Choroid plexus epithelial cell (primary cell): ENCODE data around the gene MRRF.

ENCODE experiments used
- DNase-seq: peaks from one replicate; pipeline ENCODE4 v3.0.0-alpha.2; 2010; ENCODE audit warnings: low read depth
- H3K4me3 ChIP-seq: 2 replicates; pipeline ENCODE4 v1.5.1; 2011; ENCODE audit warnings: low read depth, mild to moderate bottlenecking, control low read depth, low read length, moderate library complexity
- TF ChIP-seq, protein P1 (sequence below): conservative IDR thresholded peaks from 2 replicates; pipeline ENCODE4 v1.5.1; 2011; ENCODE audit warnings: low read depth, mild to moderate bottlenecking, control low read depth, inconsistent platforms, low read length, moderate library complexity

The MRRF gene

DNA sequence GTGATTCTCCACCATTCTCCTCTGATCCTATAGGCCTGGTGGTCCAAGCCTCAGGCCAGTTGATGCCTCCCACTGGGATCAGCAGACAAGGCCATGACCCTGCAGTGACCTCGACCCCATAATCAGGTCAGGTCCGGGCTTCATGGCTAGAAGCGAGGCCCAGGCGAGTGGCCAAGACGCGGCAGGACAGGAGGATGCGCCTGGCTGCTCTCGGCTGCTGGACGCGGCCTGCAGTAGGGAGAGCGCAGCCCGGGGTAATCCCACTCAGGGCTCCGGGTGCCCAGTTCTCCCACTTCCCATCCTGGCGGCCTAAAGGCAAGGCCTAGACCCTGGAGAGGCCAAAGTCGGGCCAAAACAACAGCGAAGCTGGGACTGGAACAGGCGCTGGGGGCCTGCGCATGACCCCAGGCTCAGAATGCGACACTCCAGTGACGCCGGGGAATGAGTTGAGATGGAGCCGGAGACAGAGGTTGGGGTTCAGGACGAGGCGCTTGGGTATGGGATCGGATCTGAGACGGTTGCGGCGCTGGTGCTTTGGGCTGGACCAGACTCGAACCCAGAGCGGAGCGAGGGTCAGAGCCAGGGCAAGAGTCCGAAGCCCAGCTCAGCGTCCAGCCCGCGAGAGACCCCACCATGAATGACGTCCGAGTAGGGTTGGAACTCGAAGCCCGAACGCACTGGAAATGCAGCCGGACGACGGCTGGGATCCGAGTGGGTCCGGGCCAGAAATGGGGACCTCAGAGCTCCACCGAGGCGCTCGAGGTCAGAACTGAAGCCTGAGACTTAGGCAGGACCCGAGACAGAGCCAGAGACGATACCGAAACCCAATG is 39.2 kb upstream of the MRRF start:
- no peak for DNase-seq
- H3K4me3 ChIP-seq, result no peak overlapping the region

DNA sequence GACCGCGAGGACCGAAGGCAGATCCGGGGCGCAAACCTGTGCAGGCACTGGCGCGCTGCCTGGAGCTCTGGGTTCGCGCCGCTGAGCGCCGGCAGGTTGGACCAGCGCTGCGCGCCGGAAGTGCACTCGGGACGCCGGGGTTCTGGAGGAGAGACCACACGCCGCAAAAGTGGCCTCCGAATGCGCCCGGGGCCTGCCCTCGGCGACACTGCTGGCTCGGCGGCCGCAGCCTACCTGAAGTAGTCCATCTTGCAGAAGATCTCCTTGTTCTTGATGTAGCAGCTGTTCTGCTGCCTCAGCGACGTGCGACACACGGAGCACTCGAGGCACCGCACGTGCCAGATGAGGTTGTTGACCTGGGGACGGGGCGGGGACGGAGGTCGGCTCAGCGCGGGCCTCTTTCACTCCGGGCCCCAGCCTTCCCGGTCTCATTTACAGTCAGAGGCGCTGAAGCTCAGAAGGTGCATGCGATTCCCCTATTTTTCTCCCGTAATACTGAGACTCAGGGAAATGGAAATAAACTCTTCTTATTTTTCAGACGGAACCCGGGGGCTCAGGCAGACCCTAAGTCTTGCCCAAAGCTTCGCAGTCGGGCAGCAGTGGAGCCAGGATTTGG is 38.4 kb upstream of the MRRF start:
- TF ChIP-seq, protein P1, sequence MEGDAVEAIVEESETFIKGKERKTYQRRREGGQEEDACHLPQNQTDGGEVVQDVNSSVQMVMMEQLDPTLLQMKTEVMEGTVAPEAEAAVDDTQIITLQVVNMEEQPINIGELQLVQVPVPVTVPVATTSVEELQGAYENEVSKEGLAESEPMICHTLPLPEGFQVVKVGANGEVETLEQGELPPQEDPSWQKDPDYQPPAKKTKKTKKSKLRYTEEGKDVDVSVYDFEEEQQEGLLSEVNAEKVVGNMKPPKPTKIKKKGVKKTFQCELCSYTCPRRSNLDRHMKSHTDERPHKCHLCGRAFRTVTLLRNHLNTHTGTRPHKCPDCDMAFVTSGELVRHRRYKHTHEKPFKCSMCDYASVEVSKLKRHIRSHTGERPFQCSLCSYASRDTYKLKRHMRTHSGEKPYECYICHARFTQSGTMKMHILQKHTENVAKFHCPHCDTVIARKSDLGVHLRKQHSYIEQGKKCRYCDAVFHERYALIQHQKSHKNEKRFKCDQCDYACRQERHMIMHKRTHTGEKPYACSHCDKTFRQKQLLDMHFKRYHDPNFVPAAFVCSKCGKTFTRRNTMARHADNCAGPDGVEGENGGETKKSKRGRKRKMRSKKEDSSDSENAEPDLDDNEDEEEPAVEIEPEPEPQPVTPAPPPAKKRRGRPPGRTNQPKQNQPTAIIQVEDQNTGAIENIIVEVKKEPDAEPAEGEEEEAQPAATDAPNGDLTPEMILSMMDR, result no peak
- no peak for DNase-seq
- no peak overlapping the region for H3K4me3 ChIP-seq

More for the DNA sequence above, 39.2 kb upstream of the MRRF start:
- TF ChIP-seq, protein P1, result no peak

DNA sequence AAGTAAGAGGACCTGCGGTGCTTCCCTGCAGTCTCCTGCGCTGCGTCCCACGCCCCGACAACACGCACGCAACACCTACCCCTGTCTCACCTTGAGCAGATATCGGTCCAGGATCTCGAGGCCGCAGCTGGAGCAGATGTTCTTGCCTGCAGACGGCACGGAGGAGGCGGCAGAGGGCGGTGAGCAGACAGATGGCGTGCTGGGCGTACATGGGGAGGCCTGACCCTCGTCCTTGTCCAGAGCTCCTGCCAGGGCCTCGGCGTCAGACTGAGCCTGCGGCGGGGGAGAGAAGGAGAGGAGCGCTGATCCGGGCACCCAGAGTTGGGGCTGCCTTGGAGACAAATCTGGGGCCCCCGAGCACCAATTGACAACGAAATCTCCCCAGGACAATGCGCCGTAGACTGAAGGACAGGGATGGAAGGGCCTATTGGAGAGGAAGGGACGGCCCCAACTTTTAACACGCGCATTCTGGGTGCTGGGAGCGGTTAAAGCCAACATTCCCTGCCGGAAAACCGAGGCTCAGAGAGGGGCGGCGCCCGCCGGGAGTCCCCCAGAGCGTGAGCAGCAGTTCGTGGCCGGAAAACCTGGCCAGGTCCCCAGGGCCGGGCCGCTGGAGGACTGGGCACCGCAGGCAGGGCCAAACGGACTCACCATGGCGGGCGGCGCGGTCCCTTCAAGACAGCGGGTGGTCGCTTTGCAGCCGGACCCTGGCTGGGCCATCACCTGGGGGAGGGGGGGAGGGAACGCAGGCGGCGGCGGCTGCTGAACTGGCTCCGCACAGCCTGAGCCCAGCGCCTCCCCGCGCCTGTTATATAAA is 37.7 kb upstream of the MRRF start:
- TF ChIP-seq, protein P1, result no peak

DNA sequence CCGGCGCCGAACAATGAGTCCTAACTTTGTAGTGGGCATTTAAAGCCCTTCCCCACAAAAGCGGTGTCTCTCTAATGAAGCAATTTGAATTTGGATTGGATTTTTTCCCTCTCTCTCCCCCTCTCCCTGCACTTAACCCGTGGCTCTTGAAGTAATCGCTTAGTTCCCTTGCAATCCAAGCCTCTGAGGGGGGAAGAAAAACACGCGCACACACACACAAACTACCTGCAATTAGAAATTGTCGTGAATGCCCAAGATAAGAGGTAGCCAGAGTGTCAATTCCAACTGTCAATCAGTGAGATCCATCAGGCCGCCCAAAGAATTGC is 37.1 kb upstream of the MRRF start:
- no peak overlapping the region for H3K4me3 ChIP-seq
- DNase-seq, result no peak
- TF ChIP-seq, protein P1, result no peak

More for the DNA sequence above, 37.7 kb upstream of the MRRF start:
- no peak overlapping the region for H3K4me3 ChIP-seq
- no peak for DNase-seq

DNA sequence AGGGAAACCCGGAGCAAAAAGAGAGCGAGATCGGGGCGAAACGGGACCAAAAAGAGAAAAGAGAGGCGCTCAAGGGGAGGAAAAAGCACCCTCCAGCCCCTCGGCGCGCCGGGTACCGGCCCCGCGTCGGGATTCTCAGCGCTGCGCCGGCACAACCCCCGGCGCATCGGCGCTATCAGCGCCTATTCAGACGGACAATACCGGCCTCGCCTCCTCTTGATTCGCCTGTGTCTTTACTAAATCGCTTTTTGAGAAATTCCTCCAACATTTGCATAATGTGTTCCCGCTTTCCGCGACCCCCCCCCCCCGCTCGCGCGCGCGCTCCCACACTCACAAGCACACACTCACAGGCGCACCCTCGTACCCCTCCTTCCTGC is 36.5 kb upstream of the MRRF start:
- no peak overlapping the region for H3K4me3 ChIP-seq
- TF ChIP-seq, protein P1, result no peak
- no peak for DNase-seq

DNA sequence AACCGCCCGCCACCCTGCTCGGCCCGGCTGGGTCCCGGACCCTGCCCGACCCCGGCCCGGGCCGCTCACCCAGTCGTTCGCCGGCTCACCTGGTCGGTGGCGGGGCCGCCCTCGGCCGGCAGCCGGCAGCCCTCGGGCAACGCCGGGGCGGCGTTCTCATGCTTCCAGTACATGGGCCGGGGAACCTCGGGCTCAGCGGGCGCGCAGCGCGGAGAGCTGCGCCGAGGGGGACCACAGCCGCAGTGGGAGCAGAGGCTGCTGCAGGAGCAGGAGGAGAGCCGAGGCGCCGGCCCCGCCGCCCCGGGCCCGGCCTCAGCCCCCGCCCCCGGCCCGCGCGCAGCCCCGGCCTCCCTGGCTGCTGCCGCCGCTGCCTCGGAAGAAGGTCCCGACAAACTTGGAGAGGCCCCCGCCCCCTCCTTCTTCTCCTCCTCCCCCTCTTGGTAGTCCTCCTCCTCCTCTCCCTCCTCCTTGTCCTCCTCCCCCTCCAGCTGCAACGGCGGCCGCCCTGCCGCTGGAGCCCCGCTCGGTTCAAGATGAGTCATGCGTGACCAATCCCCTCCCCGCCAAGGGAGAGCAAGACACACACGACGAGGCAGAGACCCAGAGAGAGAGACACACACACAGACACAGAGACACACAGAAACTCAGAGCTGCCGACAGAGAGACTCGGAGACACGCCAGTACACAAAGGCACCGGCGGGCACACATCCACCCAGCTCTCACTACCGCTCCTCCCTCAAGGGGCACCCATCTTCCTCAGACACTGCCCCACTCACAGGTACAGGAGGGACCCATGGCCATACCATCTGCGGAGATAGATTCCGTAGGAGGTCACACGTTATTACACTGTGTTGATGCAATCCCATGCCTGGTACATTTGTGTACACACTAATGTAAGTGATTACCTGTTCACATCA is 35.9 kb upstream of the MRRF start, which contains the start of gene LHX6:
Gene LHX6, minus strand, starts transcription at position 390 of the 917 bp plus-strand sequence. Its CDS starts 217 bp downstream, at position 173.
- DNase-seq, result no peak
- no peak within 1 kb of the TSS for H3K4me3 ChIP-seq
- TF ChIP-seq, protein P1, result no peak
